Activated T-cell treated with anti-CD3 and anti-CD28 coated beads for 24 hours (primary cell): Measurements from ENCODE around the gene QPCT.
"Not testable (repeated sequence)": the region's sequence is repeated elsewhere in the genome, so short reads cannot be mapped to it uniquely, and the experiment has no call there.

Experiments
- DNase-seq: peaks from one replicate; pipeline ENCODE4 v3.0.0-alpha.2; 2020; ENCODE audit warnings: low read depth

Gene QPCT

GRCh38 chr2:37391711-37392110, 47.3 kb downstream of the QPCT start:
- DNase-seq = no peak

- DNase-seq = no peak
Observed at GRCh38 chr2:37392428-37392827, 48.0 kb downstream of the QPCT start.

- no peak for DNase-seq
Observed at GRCh38 chr2:37394263-37394662, 49.8 kb downstream of the QPCT start.

- DNase-seq = no peak
Observed at GRCh38 chr2:37394796-37395555, 50.5 kb downstream of the QPCT start.

GRCh38 chr2:37396890-37397565, 52.6 kb downstream of the QPCT start:
- no peak for DNase-seq

- no peak for DNase-seq
Observed at GRCh38 chr2:37398990-37399389, 54.6 kb downstream of the QPCT start.

- DNase-seq = no peak
Observed at GRCh38 chr2:37400041-37400440, 55.6 kb downstream of the QPCT start.

GRCh38 chr2:37402636-37403035, 58.2 kb downstream of the QPCT start:
- no peak for DNase-seq

- no peak for DNase-seq
Observed at GRCh38 chr2:37405781-37406180, 61.4 kb downstream of the QPCT start.

- no peak for DNase-seq
Observed at GRCh38 chr2:37412231-37412630, 67.8 kb downstream of the QPCT start.

GRCh38 chr2:37413911-37414469, 69.6 kb downstream of the QPCT start:
- DNase-seq = not testable (repeated sequence)

- no peak for DNase-seq
Observed at GRCh38 chr2:37414470-37414949, 70.1 kb downstream of the QPCT start.

- DNase-seq = no peak
Observed at GRCh38 chr2:37415128-37415820, 70.8 kb downstream of the QPCT start.

GRCh38 chr2:37417321-37417720, 72.9 kb downstream of the QPCT start:
- DNase-seq = no peak

GRCh38 chr2:37418956-37419355, 74.5 kb downstream of the QPCT start:
- DNase-seq = no peak

- DNase-seq = no peak
Observed at GRCh38 chr2:37421686-37422085, 77.3 kb downstream of the QPCT start.

GRCh38 chr2:37422816-37423215, 78.4 kb downstream of the QPCT start:
- DNase-seq = no peak
